ENCODE data around the gene CD109.

Gene CD109

GRCh38 chr6:73784726-73785505, 88.9 kb downstream of the CD109 start:
- Histone ChIP-seq H3K9me3 (no peaks in the 10 kb centered on the region), H3K27me3 (no peaks in the 10 kb centered on the region), H3K4me3 (ENCODE audit: low read depth in 1 of 2, low read length in 1 of 2) (no peak overlapping the region), H3K36me3 (no peaks in the 10 kb centered on the region), H3K4me1 (ENCODE audit: control insufficient read depth in 1 of 2, insufficient read depth in 1 of 2, low read depth in 1 of 2, low read length in 1 of 2) (no peaks in the 10 kb centered on the region), H3K27ac (no peak overlapping the region)
- TF ChIP-seq, protein P1, sequence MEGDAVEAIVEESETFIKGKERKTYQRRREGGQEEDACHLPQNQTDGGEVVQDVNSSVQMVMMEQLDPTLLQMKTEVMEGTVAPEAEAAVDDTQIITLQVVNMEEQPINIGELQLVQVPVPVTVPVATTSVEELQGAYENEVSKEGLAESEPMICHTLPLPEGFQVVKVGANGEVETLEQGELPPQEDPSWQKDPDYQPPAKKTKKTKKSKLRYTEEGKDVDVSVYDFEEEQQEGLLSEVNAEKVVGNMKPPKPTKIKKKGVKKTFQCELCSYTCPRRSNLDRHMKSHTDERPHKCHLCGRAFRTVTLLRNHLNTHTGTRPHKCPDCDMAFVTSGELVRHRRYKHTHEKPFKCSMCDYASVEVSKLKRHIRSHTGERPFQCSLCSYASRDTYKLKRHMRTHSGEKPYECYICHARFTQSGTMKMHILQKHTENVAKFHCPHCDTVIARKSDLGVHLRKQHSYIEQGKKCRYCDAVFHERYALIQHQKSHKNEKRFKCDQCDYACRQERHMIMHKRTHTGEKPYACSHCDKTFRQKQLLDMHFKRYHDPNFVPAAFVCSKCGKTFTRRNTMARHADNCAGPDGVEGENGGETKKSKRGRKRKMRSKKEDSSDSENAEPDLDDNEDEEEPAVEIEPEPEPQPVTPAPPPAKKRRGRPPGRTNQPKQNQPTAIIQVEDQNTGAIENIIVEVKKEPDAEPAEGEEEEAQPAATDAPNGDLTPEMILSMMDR (IDR thresholded peaks at IDR 0.05): no peak

GRCh38 chr6:73790574-73790973, 94.6 kb downstream of the CD109 start:
- TF ChIP-seq, protein P1 (IDR thresholded peaks at IDR 0.05): no peak
- H3K4me1 ChIP-seq (ENCODE audit: control insufficient read depth in 1 of 2, insufficient read depth in 1 of 2, low read depth in 1 of 2, low read length in 1 of 2): no peaks in the 10 kb centered on the region
- no peak overlapping the region for H3K27ac ChIP-seq
- H3K4me3 ChIP-seq (ENCODE audit: low read depth in 1 of 2, low read length in 1 of 2): no peak overlapping the region
- no peaks in the 10 kb centered on the region for H3K27me3 ChIP-seq
- H3K9me3 ChIP-seq: no peaks in the 10 kb centered on the region
- no peaks in the 10 kb centered on the region for H3K36me3 ChIP-seq

DNA sequence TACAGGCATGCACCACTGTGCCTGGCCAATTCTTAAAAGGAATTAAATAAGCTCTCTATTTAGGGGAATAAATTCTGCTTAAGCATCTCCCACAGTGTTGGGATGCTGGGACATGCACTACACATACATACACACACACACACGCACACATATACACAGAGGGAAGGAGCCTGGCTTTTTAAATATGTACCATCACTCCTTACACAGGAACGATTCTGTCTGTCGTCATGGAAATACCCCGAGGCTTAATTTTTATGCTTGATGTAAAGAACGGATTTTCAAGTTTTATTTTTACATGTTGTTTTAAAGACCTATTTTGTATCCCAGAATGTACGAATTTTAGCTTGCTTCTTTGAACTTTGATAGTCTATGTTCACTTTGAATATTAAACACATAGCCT, 95.3 kb downstream of the CD109 start:
- H3K4me3 ChIP-seq (ENCODE audit: low read depth in 1 of 2, low read length in 1 of 2): no peak overlapping the region
- H3K27me3 ChIP-seq: no peaks in the 10 kb centered on the region
- no peak overlapping the region for H3K27ac ChIP-seq
- H3K36me3 ChIP-seq: no peaks in the 10 kb centered on the region
- H3K4me1 ChIP-seq (ENCODE audit: control insufficient read depth in 1 of 2, insufficient read depth in 1 of 2, low read depth in 1 of 2, low read length in 1 of 2): no peaks in the 10 kb centered on the region
- TF ChIP-seq, protein P1 (IDR thresholded peaks at IDR 0.05): no peak
- H3K9me3 ChIP-seq: no peaks in the 10 kb centered on the region

DNA sequence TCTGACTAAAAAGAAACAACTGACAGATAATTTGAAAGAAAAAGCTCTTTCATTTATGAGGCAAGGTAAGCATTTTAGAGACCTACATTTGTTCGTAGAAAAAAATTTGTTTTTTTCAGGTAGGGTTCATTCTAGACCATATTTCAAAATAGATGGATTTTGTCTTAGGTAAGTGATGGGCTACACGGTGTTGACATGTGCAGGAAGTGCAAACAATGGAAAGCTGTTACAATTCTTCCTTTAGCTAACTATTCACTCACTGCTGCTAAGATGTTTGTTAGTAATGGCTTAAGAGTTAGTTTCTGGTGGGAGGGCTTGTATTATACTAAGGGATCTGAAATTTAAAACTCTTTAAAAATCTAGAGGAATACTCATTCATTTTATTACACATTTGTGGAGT, 96.7 kb downstream of the CD109 start:
- H3K4me3 ChIP-seq (ENCODE audit: low read depth in 1 of 2, low read length in 1 of 2): no peak overlapping the region

DNA sequence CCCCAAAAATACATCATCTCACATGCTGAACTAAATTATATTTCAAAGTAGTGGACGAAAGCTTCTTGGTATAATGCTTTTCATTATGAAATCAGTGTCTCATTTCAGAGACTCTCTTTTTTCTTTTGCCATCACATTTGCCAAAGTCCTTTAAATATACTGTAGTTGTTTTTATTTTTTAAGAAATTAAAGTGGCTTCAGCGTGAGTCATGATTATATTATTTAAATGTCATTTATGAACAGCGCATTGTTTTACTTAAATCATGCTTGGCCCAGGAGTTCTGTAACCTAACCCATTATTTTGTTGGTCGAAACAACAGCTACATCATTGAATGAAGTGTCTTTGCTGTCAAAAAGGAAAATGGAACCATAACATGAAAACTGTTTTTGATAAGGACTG, 100.9 kb downstream of the CD109 start:
- Histone ChIP-seq H3K9me3 (no peaks in the 10 kb centered on the region), H3K27me3 (no peaks in the 10 kb centered on the region), H3K36me3 (no peaks in the 10 kb centered on the region), H3K4me3 (ENCODE audit: low read depth in 1 of 2, low read length in 1 of 2) (no peak overlapping the region), H3K27ac (no peak overlapping the region), H3K4me1 (ENCODE audit: control insufficient read depth in 1 of 2, insufficient read depth in 1 of 2, low read depth in 1 of 2, low read length in 1 of 2) (no peaks in the 10 kb centered on the region)
- TF ChIP-seq, protein P1 (IDR thresholded peaks at IDR 0.05): no peak

More for the DNA sequence above, 96.7 kb downstream of the CD109 start:
- Histone ChIP-seq H3K27me3 (no peaks in the 10 kb centered on the region), H3K36me3 (no peaks in the 10 kb centered on the region), H3K4me1 (ENCODE audit: control insufficient read depth in 1 of 2, insufficient read depth in 1 of 2, low read depth in 1 of 2, low read length in 1 of 2) (no peaks in the 10 kb centered on the region), H3K9me3 (no peaks in the 10 kb centered on the region), H3K27ac (no peak overlapping the region)
- TF ChIP-seq, protein P1 (IDR thresholded peaks at IDR 0.05): no peak
